Measurements from ENCODE around the gene CELSR2. TPM values are rescaled to one million over a fixed set of nuclear protein-coding genes. Genes with fewer than 3 reads are reported as not detected.

The CELSR2 gene
- total RNA-seq, 1 donor: 0.36 TPM

DNA sequence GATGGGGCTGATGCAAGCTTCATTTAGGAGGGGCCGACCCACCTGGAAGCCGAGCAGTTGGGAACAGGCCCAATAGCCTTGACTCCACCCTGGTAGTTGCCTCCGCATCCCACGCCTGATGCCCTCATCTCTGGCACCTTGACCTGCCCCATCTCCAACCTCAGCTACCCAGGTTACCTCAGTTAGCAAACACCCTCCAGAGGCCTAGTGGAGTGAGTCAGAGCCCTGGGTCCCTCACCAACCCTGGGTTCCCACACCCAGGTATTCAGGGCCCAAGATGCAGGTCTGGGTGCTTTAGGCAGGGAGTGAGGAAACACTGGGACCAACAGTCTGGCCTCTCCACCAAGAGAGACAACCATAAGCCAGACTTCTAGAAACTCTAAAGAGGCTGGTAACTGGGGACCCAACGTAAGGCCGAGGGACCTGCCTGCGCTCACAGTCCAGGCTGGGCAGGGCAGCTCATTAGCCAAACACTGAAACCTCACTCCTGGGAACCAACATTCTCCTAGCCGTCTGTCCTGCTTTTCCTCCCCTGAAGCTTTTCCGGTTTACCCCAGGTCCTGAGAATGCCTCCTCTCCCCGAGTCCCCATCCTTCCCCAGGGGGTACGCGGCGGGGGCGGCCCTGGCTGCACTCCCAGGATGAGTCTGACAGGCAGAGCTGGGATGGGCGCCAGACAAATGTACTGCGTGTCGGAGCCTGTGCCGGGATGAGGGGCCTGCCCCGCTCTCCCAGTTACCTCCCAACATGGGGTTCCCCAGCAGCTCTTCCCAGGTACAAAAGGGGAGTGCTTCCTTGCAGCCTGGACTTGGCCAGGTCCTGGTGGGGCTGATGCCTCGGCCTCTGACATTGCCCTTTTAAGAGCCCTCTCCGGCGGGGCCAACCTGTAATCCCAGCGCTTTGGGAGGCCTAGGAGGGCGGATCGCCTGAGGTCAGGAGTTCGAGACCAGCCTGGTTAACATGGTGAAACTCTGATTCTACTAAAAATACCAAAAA is 8.9 kb upstream of the CELSR2 start:
- TF ChIP-seq, protein P1, sequence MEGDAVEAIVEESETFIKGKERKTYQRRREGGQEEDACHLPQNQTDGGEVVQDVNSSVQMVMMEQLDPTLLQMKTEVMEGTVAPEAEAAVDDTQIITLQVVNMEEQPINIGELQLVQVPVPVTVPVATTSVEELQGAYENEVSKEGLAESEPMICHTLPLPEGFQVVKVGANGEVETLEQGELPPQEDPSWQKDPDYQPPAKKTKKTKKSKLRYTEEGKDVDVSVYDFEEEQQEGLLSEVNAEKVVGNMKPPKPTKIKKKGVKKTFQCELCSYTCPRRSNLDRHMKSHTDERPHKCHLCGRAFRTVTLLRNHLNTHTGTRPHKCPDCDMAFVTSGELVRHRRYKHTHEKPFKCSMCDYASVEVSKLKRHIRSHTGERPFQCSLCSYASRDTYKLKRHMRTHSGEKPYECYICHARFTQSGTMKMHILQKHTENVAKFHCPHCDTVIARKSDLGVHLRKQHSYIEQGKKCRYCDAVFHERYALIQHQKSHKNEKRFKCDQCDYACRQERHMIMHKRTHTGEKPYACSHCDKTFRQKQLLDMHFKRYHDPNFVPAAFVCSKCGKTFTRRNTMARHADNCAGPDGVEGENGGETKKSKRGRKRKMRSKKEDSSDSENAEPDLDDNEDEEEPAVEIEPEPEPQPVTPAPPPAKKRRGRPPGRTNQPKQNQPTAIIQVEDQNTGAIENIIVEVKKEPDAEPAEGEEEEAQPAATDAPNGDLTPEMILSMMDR (IDR thresholded peaks at IDR 0.05; ENCODE audit: insufficient read depth, low read length): no peak

DNA sequence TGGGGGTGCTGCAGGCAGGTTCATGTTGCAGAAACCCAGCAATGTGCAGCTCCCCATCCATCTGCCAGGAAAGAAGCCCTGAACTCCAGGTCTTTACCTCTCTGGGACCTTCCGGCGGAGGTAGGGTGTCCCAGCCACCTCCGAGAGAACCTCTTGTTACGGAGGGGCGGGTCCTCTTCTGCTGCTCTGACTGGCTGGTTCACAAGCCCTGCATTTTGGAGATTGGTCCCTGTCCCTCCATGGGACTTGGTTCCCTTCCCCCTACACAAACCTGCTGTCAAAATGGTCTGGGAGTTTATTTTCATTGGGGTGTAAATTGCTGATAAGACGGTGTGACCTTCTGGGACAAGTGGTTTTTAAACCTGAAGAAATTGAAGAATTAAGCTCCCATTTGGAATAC is 8.0 kb upstream of the CELSR2 start:
- DNase-seq (ENCODE audit: low read depth): no peak
- H3K4me3 ChIP-seq (ENCODE audit: low read depth, low read length): no peak overlapping the region
- TF ChIP-seq, protein P1 (IDR thresholded peaks at IDR 0.05; ENCODE audit: insufficient read depth, low read length): no peak

More for the DNA sequence above, 8.9 kb upstream of the CELSR2 start:
- DNase-seq (ENCODE audit: low read depth): peak; percentile 41
- no peak overlapping the region for H3K4me3 ChIP-seq (ENCODE audit: low read depth, low read length)

DNA sequence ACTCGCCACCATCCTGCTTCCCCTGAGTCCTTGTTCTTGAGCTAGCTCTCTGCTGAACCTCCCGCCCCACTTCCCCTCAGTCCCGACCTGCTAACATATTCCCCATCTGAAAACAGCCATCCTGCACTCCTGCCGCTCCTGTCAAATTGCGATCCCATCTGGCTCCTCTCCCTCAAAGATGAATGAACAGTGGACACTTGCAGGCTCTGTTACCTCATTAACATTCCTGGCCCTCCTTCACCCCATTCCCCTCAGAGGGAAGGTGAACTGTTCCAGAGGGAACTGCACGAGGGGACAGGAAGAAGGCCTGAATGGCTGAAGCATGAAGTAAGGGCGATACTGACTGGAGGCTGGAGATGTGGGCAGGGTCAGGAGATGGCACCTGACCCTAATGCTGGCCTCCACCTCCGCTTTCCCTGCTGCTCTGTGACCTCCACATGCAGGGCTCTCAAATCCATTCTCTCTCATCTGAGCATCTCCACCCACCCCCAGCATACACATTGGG is 7.4 kb upstream of the CELSR2 start:
- TF ChIP-seq, protein P1 (IDR thresholded peaks at IDR 0.05; ENCODE audit: insufficient read depth, low read length): no peak
- H3K4me3 ChIP-seq (ENCODE audit: low read depth, low read length): no peak overlapping the region
- DNase-seq (ENCODE audit: low read depth): no peak

DNA sequence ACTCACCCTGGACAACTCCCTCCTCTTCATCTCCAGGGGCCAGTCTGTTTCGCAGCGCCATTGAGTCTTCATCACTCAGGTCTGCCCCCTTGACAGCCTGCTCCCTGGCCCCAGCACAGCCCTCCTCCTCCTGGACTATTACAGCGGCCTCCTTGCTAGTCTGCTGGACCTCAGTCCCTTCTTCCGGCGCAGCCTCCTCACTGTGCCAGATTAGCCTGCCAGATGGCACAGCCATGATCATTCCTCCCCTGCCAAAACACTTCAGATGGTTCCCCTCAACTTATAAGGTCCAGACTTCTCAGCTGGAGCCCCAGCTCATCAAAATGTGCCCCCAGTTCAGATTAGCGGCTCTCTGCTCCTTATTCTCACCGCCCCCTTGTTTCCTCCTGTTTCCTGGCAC is 7.0 kb upstream of the CELSR2 start:
- TF ChIP-seq, protein P1 (IDR thresholded peaks at IDR 0.05; ENCODE audit: insufficient read depth, low read length): no peak
- no peak overlapping the region for H3K4me3 ChIP-seq (ENCODE audit: low read depth, low read length)
- peak; percentile 77 for DNase-seq (ENCODE audit: low read depth)

DNA sequence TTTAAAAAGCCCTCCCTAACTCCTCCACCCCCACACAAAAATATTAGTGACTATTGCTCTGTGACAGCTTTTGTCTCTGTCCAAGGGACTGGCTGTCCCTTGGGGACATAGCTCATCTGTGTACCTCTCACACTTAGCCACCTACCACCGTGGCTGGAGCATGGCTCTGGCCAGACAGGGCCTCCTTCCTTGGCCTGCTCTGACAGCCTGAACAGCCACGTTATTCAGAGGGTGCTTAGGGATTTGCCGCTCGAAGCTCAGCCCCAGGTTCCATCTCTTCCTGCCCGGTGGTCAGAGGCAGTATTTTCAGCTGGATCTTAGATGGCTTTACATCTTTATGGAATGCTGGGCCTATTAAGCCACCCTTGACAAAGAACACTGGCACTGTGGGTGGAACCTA is 6.1 kb upstream of the CELSR2 start:
- no peak for DNase-seq (ENCODE audit: low read depth)
- TF ChIP-seq, protein P1 (IDR thresholded peaks at IDR 0.05; ENCODE audit: insufficient read depth, low read length): no peak
- no peak overlapping the region for H3K4me3 ChIP-seq (ENCODE audit: low read depth, low read length)

DNA sequence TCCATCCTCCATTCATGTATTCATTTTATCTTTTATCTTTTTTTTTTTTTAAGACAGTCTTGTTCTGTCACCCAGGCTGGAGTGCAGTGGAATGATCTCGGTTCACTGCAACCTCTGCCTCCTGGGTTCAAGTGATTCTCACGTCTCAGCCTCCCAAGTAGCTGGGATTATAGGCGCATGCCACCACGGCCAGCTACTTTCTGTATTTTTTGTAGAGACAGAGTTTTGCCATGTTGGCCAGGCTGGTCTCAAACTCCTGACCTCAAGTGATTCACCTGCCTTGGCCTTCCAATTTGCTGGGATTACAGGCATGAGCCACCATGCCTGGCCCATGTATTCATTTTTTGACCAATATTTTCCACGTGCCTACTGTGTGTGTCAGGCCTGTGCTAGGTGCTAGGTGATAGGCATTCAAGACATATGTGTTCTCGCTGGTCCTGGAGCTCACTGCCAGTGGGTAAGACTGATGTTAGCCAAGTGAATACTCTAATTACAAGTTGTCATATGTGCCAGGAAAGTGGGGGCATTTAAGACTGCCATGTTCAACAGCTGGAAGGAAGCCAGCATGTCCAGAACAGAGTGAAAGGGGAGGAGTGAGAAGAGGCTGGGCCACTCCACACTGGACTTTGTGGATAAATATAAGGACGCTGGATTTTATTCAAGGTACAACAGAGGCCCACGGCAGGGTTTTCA is 5.3 kb upstream of the CELSR2 start:
- no peak overlapping the region for H3K4me3 ChIP-seq (ENCODE audit: low read depth, low read length)
- no peak for DNase-seq (ENCODE audit: low read depth)
- TF ChIP-seq, protein P1 (IDR thresholded peaks at IDR 0.05; ENCODE audit: insufficient read depth, low read length): no peak

Measured in fibroblast of the aortic adventitia (primary cell).